HUES48 (cell line): Measurements from ENCODE around the gene MCM3AP.
"Not testable (repeated sequence)": the region's sequence is repeated elsewhere in the genome, so short reads cannot be mapped to it uniquely, and the experiment has no call there.

Experiments
- H3K27ac ChIP-seq: one replicate; pipeline ENCODE4 v1.7.0; 2013; ENCODE audit warnings: low read depth, low read length, inconsistent platforms
- H3K27me3 ChIP-seq: 2 replicates; pipeline ENCODE4 v1.6.1; 2013; ENCODE audit warnings: mild to moderate bottlenecking, low read length; ENCODE audit not compliant: control insufficient read depth, insufficient read depth
- H3K36me3 ChIP-seq: 2 replicates; pipeline ENCODE4 v1.6.1; 2013; ENCODE audit warnings: low read length; ENCODE audit not compliant: control insufficient read depth, insufficient read depth
- H3K4me1 ChIP-seq: 2 replicates; pipeline ENCODE4 v1.6.1; 2013; ENCODE audit warnings: mild to moderate bottlenecking, low read length; ENCODE audit not compliant: control insufficient read depth, insufficient read depth
- H3K4me3 ChIP-seq: 2 replicates; pipeline ENCODE4 v1.5.1; 2013; ENCODE audit warnings: mild to moderate bottlenecking, low read depth, low read length
- H3K9ac ChIP-seq: 2 replicates; pipeline ENCODE4 v1.6.1; 2013; ENCODE audit warnings: mild to moderate bottlenecking, low read depth, low read length, moderate library complexity
- H3K9me3 ChIP-seq: 2 replicates; pipeline ENCODE4 v1.6.1; 2013; ENCODE audit warnings: low read length; ENCODE audit not compliant: control insufficient read depth, insufficient read depth

The MCM3AP gene

GRCh38 chr21:46207920-46208591, 77.4 kb downstream of the MCM3AP start:
- Histone ChIP-seq H3K4me3 (no peak overlapping the region), H3K27ac (no peak overlapping the region), H3K4me1 (no peaks in the 10 kb centered on the region), H3K9me3 (no peaks in the 10 kb centered on the region), H3K9ac (no peak overlapping the region), H3K36me3 (peaks cover 81% of the 10 kb centered on the region), H3K27me3 (no peaks in the 10 kb centered on the region)

- H3K36me3 ChIP-seq: peaks cover 79% of the 10 kb centered on the region
- H3K9ac ChIP-seq: no peak overlapping the region
- no peak overlapping the region for H3K4me3 ChIP-seq
- H3K9me3 ChIP-seq: no peaks in the 10 kb centered on the region
- H3K27me3 ChIP-seq: no peaks in the 10 kb centered on the region
- no peak overlapping the region for H3K27ac ChIP-seq
- no peaks in the 10 kb centered on the region for H3K4me1 ChIP-seq
Measured at GRCh38 chr21:46207006-46207919, 78.1 kb downstream of the MCM3AP start.

GRCh38 chr21:46206163-46207005, 79.0 kb downstream of the MCM3AP start:
- H3K4me1 ChIP-seq: no peaks in the 10 kb centered on the region
- H3K9ac ChIP-seq: no peak overlapping the region
- H3K27me3 ChIP-seq: no peaks in the 10 kb centered on the region
- H3K36me3 ChIP-seq: peaks cover 74% of the 10 kb centered on the region
- H3K9me3 ChIP-seq: no peaks in the 10 kb centered on the region
- no peak overlapping the region for H3K4me3 ChIP-seq
- H3K27ac ChIP-seq: no peak overlapping the region

- H3K9ac ChIP-seq: no peak overlapping the region
- no peaks in the 10 kb centered on the region for H3K4me1 ChIP-seq
- H3K36me3 ChIP-seq: peaks cover 75% of the 10 kb centered on the region
- H3K27me3 ChIP-seq: no peaks in the 10 kb centered on the region
- no peak overlapping the region for H3K27ac ChIP-seq
- H3K4me3 ChIP-seq: no peak overlapping the region
- H3K9me3 ChIP-seq: no peaks in the 10 kb centered on the region
Measured at GRCh38 chr21:46205766-46206162, 79.6 kb downstream of the MCM3AP start.

- Histone ChIP-seq H3K9ac (no peak overlapping the region), H3K4me1 (no peaks in the 10 kb centered on the region), H3K9me3 (no peaks in the 10 kb centered on the region), H3K36me3 (peaks cover 77% of the 10 kb centered on the region), H3K27me3 (no peaks in the 10 kb centered on the region), H3K4me3 (no peak overlapping the region), H3K27ac (no peak overlapping the region)
Measured at GRCh38 chr21:46205166-46205565, 80.2 kb downstream of the MCM3AP start.

- no peaks in the 10 kb centered on the region for H3K4me1 ChIP-seq
- no peak overlapping the region for H3K9ac ChIP-seq
- peaks cover 81% of the 10 kb centered on the region for H3K36me3 ChIP-seq
- H3K27me3 ChIP-seq: no peaks in the 10 kb centered on the region
- no peak overlapping the region for H3K4me3 ChIP-seq
- H3K9me3 ChIP-seq: no peaks in the 10 kb centered on the region
- peak overlapping the region; percentile 11 for H3K27ac ChIP-seq
Measured at GRCh38 chr21:46203203-46203600, 82.2 kb downstream of the MCM3AP start.

- no peak overlapping the region for H3K4me3 ChIP-seq
- H3K9me3 ChIP-seq: no peaks in the 10 kb centered on the region
- H3K27ac ChIP-seq: peak overlapping the region; percentile 28
- H3K36me3 ChIP-seq: peaks cover 81% of the 10 kb centered on the region
- H3K27me3 ChIP-seq: no peaks in the 10 kb centered on the region
- H3K9ac ChIP-seq: no peak overlapping the region
- H3K4me1 ChIP-seq: no peaks in the 10 kb centered on the region
Measured at GRCh38 chr21:46202592-46203202, 82.7 kb downstream of the MCM3AP start.

- peaks cover 78% of the 10 kb centered on the region for H3K36me3 ChIP-seq
- H3K4me1 ChIP-seq, H3K4me3 ChIP-seq, H3K9me3 ChIP-seq, H3K27me3 ChIP-seq, H3K27ac ChIP-seq, H3K9ac ChIP-seq: not testable (repeated sequence)
Measured at GRCh38 chr21:46200877-46201803, 84.3 kb downstream of the MCM3AP start.

- no peaks in the 10 kb centered on the region for H3K9me3 ChIP-seq
- H3K27ac ChIP-seq: no peak overlapping the region
- no peak overlapping the region for H3K9ac ChIP-seq
- no peaks in the 10 kb centered on the region for H3K27me3 ChIP-seq
- H3K4me1 ChIP-seq: no peaks in the 10 kb centered on the region
- peaks cover 78% of the 10 kb centered on the region for H3K36me3 ChIP-seq
- no peak overlapping the region for H3K4me3 ChIP-seq
Measured at GRCh38 chr21:46199436-46200373, 85.7 kb downstream of the MCM3AP start.
